ENCODE results near the gene EPB41L5.
A peak's percentile ranks its signal among the peaks of the same experiment; 100 is the strongest.
"Not testable (repeated sequence)": the region's sequence is repeated elsewhere in the genome, so short reads cannot be mapped to it uniquely, and the experiment has no call there.

The EPB41L5 gene

GRCh38 chr2:120012771-120013596 is at the start of gene EPB41L5:
EPB41L5 (plus strand) TSS chr2:120013077; CDS start chr2:120019085, 6,008 bp downstream.
- no peaks in the 10 kb centered on the region for H3K9me3 Mint-ChIP-seq (ENCODE audit: low read depth)
- peak within 1 kb of the TSS; percentile 86 for H3K4me3 Mint-ChIP-seq
- H3K36me3 Mint-ChIP-seq = peaks cover under 1% of the 10 kb centered on the region
- no peaks in the 10 kb centered on the region for H3K27me3 Mint-ChIP-seq
- peaks cover 18% of the 10 kb centered on the region for H3K4me1 Mint-ChIP-seq (ENCODE audit: low read depth)
- H3K27ac Mint-ChIP-seq = no peak within 1 kb of the TSS

- Mint-ChIP-seq H3K27ac (no peak overlapping the region), H3K36me3 (peaks cover 5% of the 10 kb centered on the region), H3K9me3 (ENCODE audit: low read depth) (peaks cover 6% of the 10 kb centered on the region), H3K4me1 (ENCODE audit: low read depth) (peaks cover 9% of the 10 kb centered on the region), H3K27me3 (no peaks in the 10 kb centered on the region), H3K4me3 (no peak overlapping the region)
These were observed 31.0 kb upstream of the EPB41L5 start for GRCh38 chr2:119981896-119982295.

- Mint-ChIP-seq H3K9me3 (ENCODE audit: low read depth) (peaks cover 6% of the 10 kb centered on the region), H3K4me3 (no peak overlapping the region), H3K4me1 (ENCODE audit: low read depth) (peaks cover 9% of the 10 kb centered on the region), H3K27me3 (no peaks in the 10 kb centered on the region), H3K27ac (peak overlapping the region; percentile 8), H3K36me3 (peaks cover 5% of the 10 kb centered on the region)
These were observed 30.4 kb upstream of the EPB41L5 start for GRCh38 chr2:119982506-119982905.

GRCh38 chr2:119983108-119983507 is 29.8 kb upstream of the EPB41L5 start:
- H3K4me1 Mint-ChIP-seq (ENCODE audit: low read depth) = peaks cover 9% of the 10 kb centered on the region
- H3K4me3 Mint-ChIP-seq = no peak overlapping the region
- no peaks in the 10 kb centered on the region for H3K27me3 Mint-ChIP-seq
- peaks cover 6% of the 10 kb centered on the region for H3K9me3 Mint-ChIP-seq (ENCODE audit: low read depth)
- H3K27ac Mint-ChIP-seq = no peak overlapping the region
- H3K36me3 Mint-ChIP-seq = peaks cover 5% of the 10 kb centered on the region

GRCh38 chr2:119996148-119996547 is 16.7 kb upstream of the EPB41L5 start:
- no peaks in the 10 kb centered on the region for H3K27me3 Mint-ChIP-seq
- H3K9me3 Mint-ChIP-seq (ENCODE audit: low read depth) = no peaks in the 10 kb centered on the region
- no peak overlapping the region for H3K4me3 Mint-ChIP-seq
- no peaks in the 10 kb centered on the region for H3K4me1 Mint-ChIP-seq (ENCODE audit: low read depth)
- no peak overlapping the region for H3K27ac Mint-ChIP-seq
- H3K36me3 Mint-ChIP-seq = peaks cover 3% of the 10 kb centered on the region

GRCh38 chr2:119996896-119997891 is 15.7 kb upstream of the EPB41L5 start:
- H3K9me3 Mint-ChIP-seq (ENCODE audit: low read depth) = not testable (repeated sequence)

GRCh38 chr2:120001471-120001870 is 11.4 kb upstream of the EPB41L5 start:
- Mint-ChIP-seq H3K9me3 (ENCODE audit: low read depth) (no peaks in the 10 kb centered on the region), H3K27ac (no peak overlapping the region), H3K4me3 (no peak overlapping the region), H3K27me3 (no peaks in the 10 kb centered on the region), H3K36me3 (peaks cover 4% of the 10 kb centered on the region), H3K4me1 (ENCODE audit: low read depth) (no peaks in the 10 kb centered on the region)

More at GRCh38 chr2:119996896-119997891, 15.7 kb upstream of the EPB41L5 start:
- not testable (repeated sequence) for H3K4me3 Mint-ChIP-seq; H3K27me3 Mint-ChIP-seq; H3K4me1 Mint-ChIP-seq (ENCODE audit: low read depth); H3K27ac Mint-ChIP-seq; H3K36me3 Mint-ChIP-seq

- Mint-ChIP-seq H3K4me1 (ENCODE audit: low read depth) (no peaks in the 10 kb centered on the region), H3K4me3 (no peak overlapping the region)
These were observed 8.6 kb upstream of the EPB41L5 start for GRCh38 chr2:120004254-120004653.

GRCh38 chr2:120005834-120006521 is 6.9 kb upstream of the EPB41L5 start:
- peaks cover 6% of the 10 kb centered on the region for H3K36me3 Mint-ChIP-seq
- no peak overlapping the region for H3K4me3 Mint-ChIP-seq
- no peak overlapping the region for H3K27ac Mint-ChIP-seq
- H3K27me3 Mint-ChIP-seq = no peaks in the 10 kb centered on the region
- no peaks in the 10 kb centered on the region for H3K9me3 Mint-ChIP-seq (ENCODE audit: low read depth)
- H3K4me1 Mint-ChIP-seq (ENCODE audit: low read depth) = no peaks in the 10 kb centered on the region

More at GRCh38 chr2:120004254-120004653, 8.6 kb upstream of the EPB41L5 start:
- Mint-ChIP-seq H3K27ac (no peak overlapping the region), H3K36me3 (peaks cover 7% of the 10 kb centered on the region), H3K27me3 (no peaks in the 10 kb centered on the region), H3K9me3 (ENCODE audit: low read depth) (no peaks in the 10 kb centered on the region)

GRCh38 chr2:120007851-120008250 is 5.0 kb upstream of the EPB41L5 start:
- no peak overlapping the region for H3K4me3 Mint-ChIP-seq
- H3K4me1 Mint-ChIP-seq (ENCODE audit: low read depth) = peaks cover 6% of the 10 kb centered on the region
- H3K9me3 Mint-ChIP-seq (ENCODE audit: low read depth) = no peaks in the 10 kb centered on the region
- peaks cover 3% of the 10 kb centered on the region for H3K36me3 Mint-ChIP-seq
- H3K27me3 Mint-ChIP-seq = no peaks in the 10 kb centered on the region
- H3K27ac Mint-ChIP-seq = no peak overlapping the region

- no peak overlapping the region for H3K27ac Mint-ChIP-seq
- peak overlapping the region; percentile 83 for H3K4me3 Mint-ChIP-seq
- peaks cover 3% of the 10 kb centered on the region for H3K36me3 Mint-ChIP-seq
- H3K4me1 Mint-ChIP-seq (ENCODE audit: low read depth) = peaks cover 18% of the 10 kb centered on the region
- no peaks in the 10 kb centered on the region for H3K9me3 Mint-ChIP-seq (ENCODE audit: low read depth)
- no peaks in the 10 kb centered on the region for H3K27me3 Mint-ChIP-seq
These were observed 514 bp upstream of the EPB41L5 start for GRCh38 chr2:120012363-120012762.

- Mint-ChIP-seq H3K36me3 (no peaks in the 10 kb centered on the region), H3K4me1 (ENCODE audit: low read depth) (peaks cover 18% of the 10 kb centered on the region), H3K4me3 (peak overlapping the region; percentile 86), H3K9me3 (ENCODE audit: low read depth) (no peaks in the 10 kb centered on the region), H3K27me3 (no peaks in the 10 kb centered on the region), H3K27ac (no peak overlapping the region)
These were observed 833 bp downstream of the EPB41L5 start for GRCh38 chr2:120013597-120014223.

- H3K36me3 Mint-ChIP-seq = no peaks in the 10 kb centered on the region
- no peak overlapping the region for H3K27ac Mint-ChIP-seq
- no peaks in the 10 kb centered on the region for H3K27me3 Mint-ChIP-seq
- no peaks in the 10 kb centered on the region for H3K9me3 Mint-ChIP-seq (ENCODE audit: low read depth)
- peaks cover 18% of the 10 kb centered on the region for H3K4me1 Mint-ChIP-seq (ENCODE audit: low read depth)
- peak overlapping the region; percentile 86 for H3K4me3 Mint-ChIP-seq
These were observed 1.5 kb downstream of the EPB41L5 start for GRCh38 chr2:120014226-120014980.

- Mint-ChIP-seq H3K36me3 (peaks cover 3% of the 10 kb centered on the region), H3K27me3 (no peaks in the 10 kb centered on the region), H3K27ac (no peak overlapping the region), H3K9me3 (ENCODE audit: low read depth) (no peaks in the 10 kb centered on the region), H3K4me3 (no peak overlapping the region), H3K4me1 (ENCODE audit: low read depth) (peaks cover 18% of the 10 kb centered on the region)
These were observed 3.9 kb downstream of the EPB41L5 start for GRCh38 chr2:120016800-120017199.

All from activated naive CD8-positive, alpha-beta T cell (primary cell).